GM12872 (cell line): ENCODE results near the gene PLVAP.

ENCODE experiments used
- CTCF ChIP-seq: IDR thresholded peaks from 3 replicates; pipeline ENCODE4 v1.5.1; 2011; ENCODE audit warnings: low read depth, mild to moderate bottlenecking, low read length, moderate library complexity; ENCODE audit not compliant: insufficient read depth

Gene PLVAP

GRCh38 chr19:17359905-17360800 lies 17.0 kb downstream of the PLVAP start:
- TF ChIP-seq CTCF, result no peak

GRCh38 chr19:17358395-17358794 lies 18.7 kb downstream of the PLVAP start:
- TF ChIP-seq CTCF, result no peak

GRCh38 chr19:17357724-17358123 lies 19.4 kb downstream of the PLVAP start:
- TF ChIP-seq CTCF, result no peak

GRCh38 chr19:17357078-17357666 lies 20.0 kb downstream of the PLVAP start:
- no peak for TF ChIP-seq CTCF

- TF ChIP-seq CTCF, result no peak
These were observed 23.8 kb downstream of the PLVAP start for GRCh38 chr19:17353386-17353785.

- TF ChIP-seq CTCF, result no peak
These were observed 24.4 kb downstream of the PLVAP start for GRCh38 chr19:17352608-17353280.

GRCh38 chr19:17351815-17352435 lies 25.2 kb downstream of the PLVAP start:
- TF ChIP-seq CTCF, result no peak
